ACHN (cell line): Measurements from ENCODE around the gene INTS1.

Experiments used
- DNase-seq: peaks from one replicate; pipeline ENCODE4 v3.0.0-alpha.2; 2015
- in situ Hi-C: cut with HindIII; loops from 2 replicates; pipeline ENCODE4 v1.10.0; 2017; ENCODE audit warnings: low sequenced_read_pairs, low pct_ligation_motif_present, low pct_unique_long_range_greater_than_20kb

INTS1 gene

DNA sequence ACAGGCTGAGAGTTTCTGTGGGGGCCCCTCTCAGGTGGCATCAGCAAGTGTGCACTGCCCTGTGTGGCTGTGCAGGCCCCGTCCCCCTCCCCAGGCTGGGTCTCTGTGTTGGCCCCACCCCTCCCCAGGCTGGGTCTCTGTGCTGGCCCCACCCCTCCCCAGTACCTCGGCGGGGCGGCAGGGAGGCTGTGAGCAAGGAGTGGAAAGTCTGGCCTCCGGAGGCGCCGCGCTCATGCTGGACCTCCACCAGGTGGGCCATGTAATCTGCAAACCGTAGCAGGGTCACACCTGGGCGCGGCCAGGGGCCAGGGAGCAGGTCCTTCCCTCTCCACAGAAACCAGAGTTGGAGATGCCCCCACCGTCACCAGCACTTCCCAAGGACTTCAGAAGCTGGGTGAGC is 23.5 kb downstream of the INTS1 start:
- in situ Hi-C loops, result no loop called here

DNA sequence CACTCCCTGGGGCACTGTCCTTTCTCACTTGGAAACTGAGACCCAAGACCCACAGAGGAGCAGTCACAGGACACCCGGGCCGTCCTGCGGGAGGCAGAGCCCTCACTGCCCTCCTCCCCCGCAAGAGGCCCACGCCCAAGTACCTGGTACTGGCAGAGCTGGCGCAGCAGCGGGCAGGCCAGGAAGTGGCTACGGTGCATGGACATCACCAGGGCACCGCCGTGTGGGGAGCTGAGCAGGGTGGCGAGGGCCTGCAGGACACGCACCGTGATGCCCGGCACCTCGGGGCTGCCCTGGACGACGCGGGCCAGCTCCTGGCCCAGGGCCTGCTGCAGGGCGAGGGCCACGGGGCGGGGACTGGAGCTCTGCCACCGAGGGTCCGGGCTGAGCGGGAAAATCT is 24.9 kb downstream of the INTS1 start:
- in situ Hi-C loops, result no loop called here
- DNase-seq, result no peak

More for the DNA sequence above, 23.5 kb downstream of the INTS1 start:
- DNase-seq, result no peak

GRCh38 chr7:1478480-1478879 is 25.7 kb downstream of the INTS1 start:
- no peak for DNase-seq
- in situ Hi-C loops, result no loop called here

- no peak for DNase-seq
- in situ Hi-C loops, result no loop called here
Observed at GRCh38 chr7:1476859-1477258, 27.3 kb downstream of the INTS1 start.

DNA sequence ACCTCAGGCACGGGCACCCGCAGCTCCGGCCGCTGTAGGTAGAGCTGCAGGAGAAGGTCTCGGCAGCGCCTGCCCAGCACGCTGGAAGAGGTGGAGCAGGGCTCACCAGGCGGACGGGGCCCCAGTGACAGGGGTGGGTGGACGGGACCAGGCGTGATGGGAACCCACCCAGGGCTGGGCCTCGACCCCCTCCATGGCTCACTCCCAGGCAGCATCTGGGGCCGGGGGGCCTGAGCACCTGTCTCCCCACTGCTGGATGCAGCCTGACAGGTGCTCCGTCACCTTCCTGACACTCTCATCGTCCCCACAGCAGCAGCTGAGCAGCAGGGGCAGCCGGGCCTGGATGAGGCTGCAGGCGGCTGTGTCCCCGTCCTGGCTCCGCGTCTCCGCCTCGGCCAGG is 28.2 kb downstream of the INTS1 start:
- in situ Hi-C loops, result no loop called here
- no peak for DNase-seq

DNA sequence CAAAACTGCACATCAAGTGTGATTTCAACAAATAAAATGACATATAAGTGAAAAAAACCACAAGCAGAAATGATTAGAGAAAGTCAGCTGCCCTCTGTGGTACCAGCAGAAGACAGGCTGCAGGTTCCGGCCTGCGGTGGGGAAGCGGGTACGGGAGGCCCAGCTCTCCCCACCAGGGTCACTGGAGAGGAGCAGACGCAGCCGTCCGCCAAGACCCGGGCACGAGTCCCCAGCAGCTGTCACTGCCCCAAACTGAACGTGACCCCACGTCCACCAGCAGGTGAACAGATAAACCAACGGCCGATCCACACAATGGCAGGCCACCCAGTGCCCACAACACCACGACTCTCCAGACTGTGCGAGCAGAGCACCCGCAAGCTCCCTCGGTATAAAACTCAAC is 28.8 kb downstream of the INTS1 start:
- no peak for DNase-seq
- in situ Hi-C loops, result no loop called here

DNA sequence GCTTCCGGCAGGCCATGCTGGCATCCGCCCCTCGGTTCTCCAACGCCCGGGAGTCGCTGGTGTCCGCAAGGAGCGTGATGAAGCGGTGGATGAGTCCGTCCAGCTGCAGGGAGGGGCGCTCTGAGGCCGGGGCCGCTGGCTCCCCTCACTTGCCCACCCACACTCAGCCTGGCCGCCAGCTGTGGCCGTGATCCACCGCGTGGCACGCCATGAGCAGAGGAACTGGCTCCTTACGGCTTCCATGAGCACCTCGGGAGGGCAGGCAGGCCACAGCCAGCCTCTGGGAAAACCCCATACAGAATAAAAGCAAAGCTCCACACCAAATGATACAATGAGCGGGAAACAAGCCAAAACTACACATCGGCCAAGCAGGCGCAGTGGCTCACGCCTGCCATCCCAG is 29.5 kb downstream of the INTS1 start:
- DNase-seq, result no peak
- in situ Hi-C loops, result no loop called here

GRCh38 chr7:1473864-1474512 is 30.2 kb downstream of the INTS1 start:
- in situ Hi-C loops, result no loop called here
- DNase-seq, result peak; percentile 87

- no peak for DNase-seq
Observed at GRCh38 chr7:1470901-1471300, 33.3 kb downstream of the INTS1 start.

DNA sequence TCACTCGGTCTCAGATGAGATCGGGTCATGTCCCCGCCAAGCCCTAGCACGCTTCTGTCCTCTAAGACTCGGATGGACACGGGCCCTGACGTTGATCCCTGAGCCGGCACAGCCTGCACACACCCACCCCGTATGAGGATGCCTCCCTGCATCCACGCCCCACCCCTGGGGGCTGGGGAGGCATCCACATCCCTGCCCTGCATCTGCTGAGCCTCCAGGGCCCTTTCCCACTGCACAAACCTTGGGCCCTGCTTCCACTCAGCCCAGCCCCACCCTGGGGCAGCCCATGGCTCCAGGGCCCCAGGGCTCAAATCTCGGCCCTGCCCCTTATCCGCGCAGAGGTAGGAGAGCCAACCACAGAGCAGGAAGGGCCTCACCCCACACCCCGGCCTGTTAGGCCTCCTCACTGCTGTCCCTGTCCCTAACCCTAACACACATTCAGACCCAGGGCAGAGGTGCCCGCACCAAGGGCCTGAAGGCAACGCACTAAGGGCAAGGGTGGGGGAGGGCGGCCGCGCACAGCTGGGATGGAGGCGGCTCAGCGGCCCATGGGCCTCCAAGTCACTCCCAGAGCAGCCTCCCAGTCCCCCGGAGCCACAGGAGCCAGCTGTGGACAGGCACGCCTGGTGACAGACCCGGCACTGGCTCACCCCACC is 35.4 kb downstream of the INTS1 start:
- in situ Hi-C loops, result no loop called here

More at GRCh38 chr7:1470901-1471300, 33.3 kb downstream of the INTS1 start:
- in situ Hi-C loops, result no loop called here

DNA sequence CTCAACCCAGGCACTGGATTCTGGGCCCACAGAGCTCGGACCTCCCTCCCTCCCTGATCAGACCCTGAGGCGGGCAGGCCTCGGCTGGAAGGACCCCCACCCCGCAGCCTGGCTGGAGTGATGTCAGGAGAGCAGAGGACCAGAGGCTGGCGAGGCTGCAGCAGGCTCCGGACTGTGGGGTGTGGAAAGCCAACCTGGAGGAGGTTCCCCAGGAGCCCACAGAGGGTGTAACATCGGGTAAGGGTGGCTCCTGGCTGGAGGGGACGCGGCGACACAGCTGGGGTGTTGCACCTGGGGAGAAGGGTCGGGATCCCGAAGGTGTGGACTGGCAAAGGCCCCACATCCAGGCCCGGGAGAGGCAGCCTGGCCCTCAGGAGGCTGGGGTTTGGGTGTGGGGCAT is 36.0 kb downstream of the INTS1 start:
- in situ Hi-C loops, result no loop called here
- no peak for DNase-seq

More for the DNA sequence above, 35.4 kb downstream of the INTS1 start:
- DNase-seq, result no peak

DNA sequence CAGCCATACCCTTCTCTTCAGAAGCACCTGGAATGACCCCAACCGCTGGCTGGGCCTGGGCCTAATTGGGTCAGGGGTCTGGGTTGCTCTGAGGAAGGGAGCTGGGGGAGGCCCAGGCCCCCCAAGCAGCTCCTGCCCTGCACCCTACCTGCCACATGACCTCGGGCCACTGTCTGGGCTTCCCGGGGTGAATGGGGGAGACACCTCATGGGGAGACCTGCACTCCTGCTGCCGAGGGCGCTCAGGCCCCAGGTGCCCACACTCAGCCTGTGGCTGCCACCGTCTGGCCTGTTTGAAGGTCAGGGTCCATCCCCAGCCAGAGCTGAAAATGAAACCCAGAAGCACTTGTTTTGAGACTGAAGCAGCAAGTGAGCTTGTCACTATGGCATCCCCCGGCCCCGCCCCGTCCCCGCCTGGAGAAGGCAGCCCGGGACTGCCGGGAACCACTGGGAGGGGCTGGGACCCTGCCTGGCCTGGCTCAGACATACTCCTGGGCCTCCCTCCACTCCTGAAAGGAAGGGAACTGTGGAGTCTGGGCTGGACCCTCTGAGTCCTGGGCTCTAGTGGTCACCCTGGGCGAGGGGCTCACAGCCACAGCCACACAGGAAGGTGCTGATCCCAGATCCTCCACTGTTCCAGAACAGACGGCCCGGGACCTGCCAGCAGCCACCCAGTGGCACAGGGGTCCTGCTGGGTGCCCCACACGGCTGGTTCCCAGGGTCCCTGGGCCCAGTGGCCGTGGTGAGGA is 37.5 kb downstream of the INTS1 start:
- DNase-seq, result peak; percentile 52
- in situ Hi-C loops, result no loop called here

DNA sequence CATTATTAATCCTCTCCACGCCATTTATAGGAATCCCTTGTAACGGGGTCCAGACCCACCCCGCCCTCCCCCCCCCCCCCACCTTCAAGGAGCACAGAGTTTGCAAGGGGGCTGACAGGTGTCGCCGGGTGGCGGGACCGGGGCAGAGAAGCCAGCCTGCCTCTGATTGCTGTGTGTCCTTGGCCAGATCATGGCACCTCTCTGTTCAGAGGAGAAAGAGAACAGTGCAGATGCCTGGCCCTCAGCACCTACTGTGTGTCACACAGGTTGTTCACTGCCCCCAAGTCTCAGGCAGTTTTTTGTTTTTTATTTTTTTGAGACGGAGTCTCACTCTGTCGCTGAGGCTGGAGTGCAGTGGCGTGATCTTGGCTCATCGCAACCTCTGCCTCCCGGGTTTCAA is 39.5 kb downstream of the INTS1 start:
- DNase-seq, result no peak
- in situ Hi-C loops, result no loop called here

- in situ Hi-C loops, result no loop called here
- no peak for DNase-seq
Observed at GRCh38 chr7:1463676-1464223, 40.4 kb downstream of the INTS1 start.

DNA sequence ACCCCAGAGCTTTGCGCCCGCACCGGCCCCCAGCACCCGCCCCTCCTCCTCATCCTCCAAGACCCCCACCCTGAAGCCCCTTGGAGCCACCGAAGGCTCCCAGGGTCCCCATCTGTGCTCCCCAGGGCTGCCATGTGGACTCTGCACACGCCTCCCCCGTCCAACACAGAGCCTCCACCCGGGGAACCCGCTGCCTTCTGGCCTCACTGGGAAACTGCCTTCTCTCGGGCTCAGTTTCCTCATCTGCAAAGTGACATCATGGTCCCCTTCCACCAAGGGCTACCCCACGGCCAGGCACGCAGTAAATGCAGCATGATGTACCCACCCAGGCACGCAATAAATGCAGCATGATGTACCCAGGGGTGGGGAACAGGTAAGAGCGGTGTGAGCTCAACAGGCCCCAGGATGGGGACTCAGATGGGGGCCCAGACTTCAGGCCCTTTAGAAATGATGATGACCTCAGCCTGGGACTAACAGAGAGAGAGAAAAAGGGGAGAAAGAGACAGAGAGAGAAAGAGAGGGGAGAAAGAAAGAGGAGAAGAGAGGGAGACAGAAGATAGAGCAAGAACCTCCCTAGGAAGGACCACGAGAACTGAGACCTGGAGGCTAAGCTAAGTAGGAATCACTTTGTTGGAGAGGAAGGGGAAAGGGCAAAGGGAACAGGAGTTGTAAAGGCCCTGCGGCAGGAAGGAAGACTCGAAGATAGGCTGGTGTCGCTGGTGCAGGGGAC is 42.4 kb downstream of the INTS1 start:
- in situ Hi-C loops, result no loop called here
- DNase-seq, result no peak

- peak; percentile 31 for DNase-seq
- in situ Hi-C loops, result no loop called here
Observed at GRCh38 chr7:1460821-1461645, 43.2 kb downstream of the INTS1 start.

DNA sequence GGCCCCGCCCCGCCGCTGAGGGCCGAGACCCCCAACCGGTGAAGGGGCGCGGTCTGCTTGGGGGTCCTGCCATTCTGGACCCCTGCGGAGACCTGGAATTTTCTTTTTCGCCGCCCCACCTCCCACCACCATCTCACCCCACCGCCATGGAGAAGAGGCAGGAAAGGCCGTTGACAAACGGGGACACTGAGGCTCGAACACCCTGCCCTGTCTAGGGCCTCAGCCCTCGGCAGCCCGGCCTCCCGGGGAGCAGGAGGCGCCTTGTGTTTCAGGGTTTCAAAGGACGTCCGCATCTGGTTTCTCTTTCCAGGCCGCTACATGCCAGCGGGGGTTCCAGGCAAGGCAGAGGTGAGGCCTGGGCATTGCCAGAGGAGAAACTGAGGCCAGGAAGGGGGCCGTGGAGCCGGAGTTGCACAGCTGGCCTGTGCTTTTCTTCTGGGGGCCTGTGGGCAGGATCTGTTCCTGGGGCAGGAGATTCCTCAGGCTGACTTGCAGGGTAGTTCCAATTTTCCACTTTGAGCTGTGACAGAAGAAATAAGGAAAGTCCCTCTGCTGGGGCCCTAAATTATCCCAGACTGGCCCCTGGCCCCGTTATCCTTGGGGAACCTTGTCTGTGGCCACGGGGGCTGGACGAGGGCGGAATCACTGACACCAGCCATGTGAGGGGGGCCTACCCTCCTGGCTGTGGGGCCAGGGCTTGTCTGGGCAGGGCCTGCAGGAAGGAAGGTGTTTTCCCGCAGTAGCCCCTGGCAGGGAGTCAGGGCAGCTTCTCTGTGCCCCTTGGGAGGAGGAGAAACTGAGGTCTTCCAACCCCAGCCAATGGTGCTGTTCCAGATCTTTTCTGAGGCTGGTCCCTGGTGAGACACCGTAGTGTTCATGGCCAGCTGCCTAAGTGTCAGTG is 44.0 kb downstream of the INTS1 start:
- DNase-seq, result peak; percentile 31
- in situ Hi-C loops, result no loop called here
